ENCODE measurements around the gene HIPK1. TPM values are rescaled to one million over a fixed set of nuclear protein-coding genes. Genes with fewer than 3 reads are reported as not detected.

The HIPK1 gene
- total RNA-seq, 1 donor from 2014 or later, result 62.0 TPM

- no peaks in the 10 kb centered on the region for H3K27me3 Mint-ChIP-seq
- H3K4me3 Mint-ChIP-seq, result no peak overlapping the region
- DNase-seq (ENCODE audit: extremely low spot score, unreplicated experiment), result no peak
- no peak overlapping the region for H3K27ac Mint-ChIP-seq
- H3K36me3 Mint-ChIP-seq, result peaks cover 8% of the 10 kb centered on the region
- no peaks in the 10 kb centered on the region for H3K9me3 Mint-ChIP-seq
- peaks cover 18% of the 10 kb centered on the region for H3K4me1 Mint-ChIP-seq (ENCODE audit: unreplicated experiment)
- TF ChIP-seq CTCF (conservative IDR thresholded peaks at IDR 0.05), result no peak
Observed at GRCh38 chr1:113951719-113952118, 22.6 kb downstream of the HIPK1 start.

GRCh38 chr1:113957984-113958383, 28.9 kb downstream of the HIPK1 start:
- Mint-ChIP-seq H3K9me3 (no peaks in the 10 kb centered on the region), H3K27ac (no peak overlapping the region), H3K4me1 (ENCODE audit: unreplicated experiment) (no peaks in the 10 kb centered on the region), H3K27me3 (no peaks in the 10 kb centered on the region), H3K36me3 (peaks cover 25% of the 10 kb centered on the region), H3K4me3 (no peak overlapping the region)
- TF ChIP-seq CTCF (conservative IDR thresholded peaks at IDR 0.05), result no peak
- DNase-seq (ENCODE audit: extremely low spot score, unreplicated experiment), result no peak

- no peak for TF ChIP-seq CTCF (conservative IDR thresholded peaks at IDR 0.05)
- peaks cover 25% of the 10 kb centered on the region for H3K36me3 Mint-ChIP-seq
- no peak overlapping the region for H3K27ac Mint-ChIP-seq
- no peak overlapping the region for H3K4me3 Mint-ChIP-seq
- no peaks in the 10 kb centered on the region for H3K27me3 Mint-ChIP-seq
- no peaks in the 10 kb centered on the region for H3K4me1 Mint-ChIP-seq (ENCODE audit: unreplicated experiment)
- H3K9me3 Mint-ChIP-seq, result no peaks in the 10 kb centered on the region
- no peak for DNase-seq (ENCODE audit: extremely low spot score, unreplicated experiment)
Observed at GRCh38 chr1:113958691-113959090, 29.6 kb downstream of the HIPK1 start.

GRCh38 chr1:113963281-113963906, 34.3 kb downstream of the HIPK1 start:
- no peak overlapping the region for H3K27ac Mint-ChIP-seq
- peaks cover 3% of the 10 kb centered on the region for H3K4me1 Mint-ChIP-seq (ENCODE audit: unreplicated experiment)

GRCh38 chr1:113965703-113966412, 36.7 kb downstream of the HIPK1 start:
- no peaks in the 10 kb centered on the region for H3K27me3 Mint-ChIP-seq
- H3K4me3 Mint-ChIP-seq, result no peak overlapping the region
- peaks cover 55% of the 10 kb centered on the region for H3K36me3 Mint-ChIP-seq
- no peak overlapping the region for H3K27ac Mint-ChIP-seq
- no peak for DNase-seq (ENCODE audit: extremely low spot score, unreplicated experiment)
- H3K4me1 Mint-ChIP-seq (ENCODE audit: unreplicated experiment), result peaks cover 3% of the 10 kb centered on the region
- H3K9me3 Mint-ChIP-seq, result no peaks in the 10 kb centered on the region
- no peak for TF ChIP-seq CTCF (conservative IDR thresholded peaks at IDR 0.05)

More at GRCh38 chr1:113963281-113963906, 34.3 kb downstream of the HIPK1 start:
- TF ChIP-seq CTCF (conservative IDR thresholded peaks at IDR 0.05), result no peak
- DNase-seq (ENCODE audit: extremely low spot score, unreplicated experiment), result no peak
- Mint-ChIP-seq H3K4me3 (no peak overlapping the region), H3K36me3 (peaks cover 44% of the 10 kb centered on the region), H3K27me3 (no peaks in the 10 kb centered on the region), H3K9me3 (no peaks in the 10 kb centered on the region)

Measured in type B pancreatic cell (in vitro differentiated cells).